CD4-positive, alpha-beta T cell treated with Interleukin-17A for 4 hours (primary cell): ENCODE results near the gene ARL6.
A peak's percentile ranks its signal among the peaks of the same experiment; 100 is the strongest.

Source experiments
- DNase-seq: peaks from one replicate; pipeline ENCODE4 v3.0.0-alpha.2; 2020; ENCODE audit warnings: mixed read lengths

The ARL6 gene, protein sequence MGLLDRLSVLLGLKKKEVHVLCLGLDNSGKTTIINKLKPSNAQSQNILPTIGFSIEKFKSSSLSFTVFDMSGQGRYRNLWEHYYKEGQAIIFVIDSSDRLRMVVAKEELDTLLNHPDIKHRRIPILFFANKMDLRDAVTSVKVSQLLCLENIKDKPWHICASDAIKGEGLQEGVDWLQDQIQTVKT

DNA sequence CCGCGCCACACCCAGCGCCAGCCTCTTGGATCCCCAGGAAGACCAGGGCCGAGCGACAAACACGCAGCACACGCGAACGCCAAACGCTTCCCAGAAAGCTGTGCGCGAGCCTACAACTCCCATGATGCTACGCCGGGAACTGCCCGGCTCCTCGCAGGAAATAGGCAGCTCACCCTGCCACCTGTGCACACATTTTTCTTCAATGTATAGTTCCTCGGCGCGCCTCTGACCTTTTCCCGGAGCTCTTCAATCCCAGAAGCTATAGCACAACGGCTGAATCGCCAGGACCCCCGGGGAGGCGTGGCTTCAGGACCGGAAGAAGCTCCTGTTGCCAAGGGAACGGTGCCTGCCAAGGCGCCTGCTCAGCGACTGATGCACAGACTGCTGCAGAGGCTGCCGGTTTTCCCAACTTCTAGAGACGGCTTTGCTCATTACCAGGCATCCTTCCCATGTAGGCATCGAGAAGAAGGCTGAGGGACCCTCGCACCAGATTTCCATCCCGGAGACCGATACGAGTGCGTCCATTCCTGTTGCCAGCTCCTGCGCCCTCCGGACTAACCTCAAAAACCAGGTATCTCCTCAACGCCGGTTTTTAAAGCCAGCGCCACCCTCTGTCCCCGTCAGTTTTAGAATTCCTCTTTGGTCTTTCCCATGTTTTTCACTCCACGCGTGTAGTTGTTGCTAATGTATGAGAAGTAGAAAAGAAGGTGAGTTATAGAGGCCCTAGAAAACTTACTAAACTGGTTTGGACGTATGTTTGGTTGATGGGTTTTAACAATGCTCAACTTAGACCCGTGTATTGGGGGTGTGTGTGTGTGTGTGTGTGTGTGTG is at the start of gene ARL6:
TSS of gene ARL6 (plus strand) at position 352 of the 832 bp plus-strand sequence. CDS start 3,350 bp downstream, outside the sequence.
- DNase-seq = peak; percentile 78

- DNase-seq = peak; percentile 69
Measured at GRCh38 chr3:97719156-97719821, 45.3 kb upstream of the ARL6 start.

DNA sequence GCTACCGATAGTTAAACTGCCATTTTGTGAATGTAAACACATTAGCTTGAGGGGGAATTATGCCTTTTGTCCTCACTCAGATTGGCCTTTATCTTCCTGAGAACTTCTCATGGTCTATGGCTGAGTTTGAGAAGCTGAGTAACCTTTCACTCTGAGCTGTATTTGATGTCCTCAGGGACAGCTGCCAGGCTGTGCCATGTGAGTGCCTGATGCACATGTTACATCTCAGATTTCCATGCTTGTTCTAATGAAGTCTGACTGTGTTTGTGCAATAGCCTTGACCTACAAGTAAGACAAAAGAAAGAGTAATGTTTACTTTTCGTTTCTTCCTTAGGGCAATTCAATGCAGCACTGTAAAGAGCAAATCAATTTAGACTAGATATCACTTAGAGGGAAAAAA is 44.1 kb upstream of the ARL6 start:
- no peak for DNase-seq

- no peak for DNase-seq
Measured at GRCh38 chr3:97721446-97721845, 43.1 kb upstream of the ARL6 start.

GRCh38 chr3:97736928-97737327 is 27.6 kb upstream of the ARL6 start:
- DNase-seq = no peak

- DNase-seq = no peak
Measured at GRCh38 chr3:97738761-97739160, 25.8 kb upstream of the ARL6 start.

DNA sequence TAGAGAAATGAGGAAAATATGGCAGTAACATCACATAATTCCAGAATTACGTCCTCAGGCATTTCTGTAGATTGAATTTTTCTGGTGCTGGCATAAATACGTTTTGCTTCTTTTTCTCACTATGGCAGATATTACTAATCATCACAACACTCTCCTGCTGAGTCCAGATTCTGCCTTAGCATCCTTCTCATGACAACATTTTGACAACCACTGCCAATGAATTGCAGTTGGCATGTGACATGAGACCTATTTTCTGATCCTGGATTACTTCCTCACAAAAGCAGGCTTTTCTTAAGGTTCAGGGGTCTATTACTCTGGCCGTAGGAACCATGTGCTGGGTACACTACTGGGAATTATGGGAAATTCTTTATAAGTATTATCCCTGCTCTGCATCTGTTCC is 22.5 kb upstream of the ARL6 start:
- DNase-seq = no peak

- no peak for DNase-seq
Measured at GRCh38 chr3:97744289-97744688, 20.3 kb upstream of the ARL6 start.

DNA sequence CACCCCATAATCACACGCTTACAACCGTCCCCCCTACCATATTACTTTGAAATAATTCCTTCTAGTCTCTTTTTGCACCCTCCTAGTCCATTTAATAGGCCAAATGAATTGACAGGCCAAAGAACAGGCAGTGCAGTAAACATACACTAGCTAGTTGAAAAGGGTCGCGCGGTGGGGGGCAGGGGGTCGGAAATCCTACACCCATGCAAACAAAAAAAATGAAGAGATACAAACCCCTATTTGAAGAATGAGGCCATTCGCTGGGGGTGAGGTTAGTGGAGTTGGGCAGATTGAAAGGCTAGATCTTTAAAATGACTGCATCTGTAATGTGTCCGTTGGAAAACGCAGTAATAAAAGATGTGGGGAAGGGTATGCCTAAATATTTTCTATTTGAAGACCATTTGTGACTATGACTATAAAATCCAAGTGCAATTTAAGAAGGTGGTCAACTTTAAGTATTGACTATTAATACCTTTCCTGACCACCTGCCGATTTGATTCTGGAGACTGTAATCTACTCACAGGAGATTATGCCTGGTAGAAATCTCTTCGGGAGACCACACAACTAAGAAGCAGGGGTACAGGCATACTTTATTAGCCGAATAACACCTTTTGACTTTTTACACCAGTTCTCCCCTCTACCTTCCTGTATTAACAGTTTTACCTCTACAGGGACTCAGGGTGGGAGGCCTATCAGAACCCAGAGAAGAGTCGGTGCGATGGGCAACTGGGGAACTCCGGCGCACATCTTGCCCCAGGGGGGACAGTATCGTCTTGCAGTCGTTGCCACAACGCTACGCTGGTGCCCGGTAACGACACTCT is 762 bp upstream of the ARL6 start:
- no peak for DNase-seq

DNA sequence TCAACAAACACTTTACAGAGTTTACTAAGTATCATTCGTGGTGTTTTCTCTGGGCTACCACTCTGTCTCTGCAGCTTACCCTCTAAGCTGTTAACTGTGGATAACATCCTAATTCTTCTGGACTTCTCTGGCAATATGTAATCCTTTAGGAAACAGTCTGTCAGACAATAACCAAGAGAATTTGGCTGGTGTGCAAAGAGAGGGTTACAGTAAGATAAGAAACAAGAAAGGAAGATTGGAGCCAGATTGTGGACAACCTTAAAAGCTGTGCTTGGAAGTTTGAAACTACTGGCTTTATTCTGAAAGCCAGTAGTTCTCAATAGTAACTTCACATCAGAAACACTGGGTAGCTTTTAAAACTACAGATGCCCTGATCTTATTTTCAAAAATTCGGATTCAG is 778 bp downstream of the ARL6 start:
- DNase-seq = no peak

GRCh38 chr3:97772926-97773325 is 8.4 kb downstream of the ARL6 start:
- no peak for DNase-seq

DNA sequence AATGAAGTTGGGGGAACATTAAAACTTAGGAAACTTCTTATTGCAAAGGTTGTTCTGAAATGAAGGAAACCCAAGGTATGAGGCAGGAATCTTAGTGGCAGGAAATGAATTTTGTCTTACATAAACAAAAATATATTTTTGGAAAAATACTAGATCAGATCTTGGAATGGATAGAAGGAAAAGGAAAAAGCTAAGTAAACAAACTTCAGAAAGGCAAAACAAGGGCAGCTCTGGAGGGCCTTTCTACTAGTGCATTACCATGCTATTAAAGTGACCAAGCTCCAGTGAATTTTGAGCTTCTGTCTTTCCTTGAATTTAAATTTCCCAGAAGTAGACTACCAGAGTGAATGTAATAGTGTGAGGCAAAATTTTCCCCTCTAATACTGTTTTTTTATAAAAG is 13.6 kb downstream of the ARL6 start:
- no peak for DNase-seq

- peak; percentile 11 for DNase-seq
Measured at GRCh38 chr3:97793420-97794019, 29.0 kb downstream of the ARL6 start.

DNA sequence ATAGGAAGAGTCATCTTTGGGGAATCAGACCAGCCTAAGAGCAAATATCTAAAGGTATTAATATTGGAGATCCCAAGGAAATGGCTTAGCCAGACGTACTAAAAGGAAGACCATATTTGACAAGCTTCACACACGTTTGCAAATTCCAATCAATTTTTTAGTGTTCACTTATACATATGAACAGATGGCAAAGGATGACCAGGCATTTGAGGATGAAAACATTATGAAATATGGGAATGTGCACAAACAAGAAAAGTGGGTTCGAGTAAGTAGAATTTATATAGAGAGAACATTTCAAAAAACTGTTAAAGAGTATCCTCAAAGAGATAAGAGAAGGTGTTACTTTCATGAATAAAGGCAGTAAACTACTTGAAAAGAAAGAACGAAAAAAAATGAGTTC is 31.4 kb downstream of the ARL6 start:
- DNase-seq = no peak

DNA sequence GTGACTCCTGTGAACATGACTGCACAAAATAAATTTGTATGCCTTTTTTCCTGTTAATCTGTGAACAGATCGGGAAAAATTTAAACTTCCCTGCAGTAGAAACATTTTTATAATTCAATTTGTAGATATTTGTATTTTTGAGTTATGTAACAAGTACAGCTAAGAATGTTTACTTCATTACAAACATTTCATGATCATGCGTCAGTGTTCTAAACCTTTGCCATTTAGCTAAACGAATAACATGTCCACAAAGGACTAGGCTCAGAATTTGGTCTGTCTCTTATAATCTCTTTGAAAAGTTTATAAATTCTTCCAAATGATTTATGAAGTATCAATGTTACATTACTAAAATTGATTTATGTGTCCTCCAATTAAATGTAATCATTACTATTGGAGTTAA is 39.9 kb downstream of the ARL6 start:
- DNase-seq = no peak

GRCh38 chr3:97810779-97811390 is 46.3 kb downstream of the ARL6 start:
- no peak for DNase-seq

GRCh38 chr3:97815149-97815917 is 50.8 kb downstream of the ARL6 start:
- peak; percentile 45 for DNase-seq

- DNase-seq = no peak
Measured at GRCh38 chr3:97816811-97817210, 52.3 kb downstream of the ARL6 start.

GRCh38 chr3:97817965-97818364 is 53.4 kb downstream of the ARL6 start:
- no peak for DNase-seq

- DNase-seq = no peak
Measured at GRCh38 chr3:97820780-97821179, 56.2 kb downstream of the ARL6 start.

GRCh38 chr3:97821287-97821773 is 56.8 kb downstream of the ARL6 start:
- peak; percentile 63 for DNase-seq
